NCI-H748 (cell line): ENCODE measurements around the gene ABAT.

Source experiments
- DNase-seq: peaks from one replicate; lab custom pipeline; 2025; ENCODE audit not compliant: unreplicated experiment; lab: John Stamatoyannopoulos, UW

Gene ABAT

GRCh38 chr16:8674413-8675022 lies at the start of gene ABAT:
TSS of gene ABAT (plus strand) at chr16:8674617. CDS start at chr16:8735740, 61,123 bp downstream.
- DNase-seq = peak; percentile 83

- DNase-seq = no peak
Observed at GRCh38 chr16:8625491-8626087, 48.8 kb upstream of the ABAT start.

- no peak for DNase-seq
Observed at GRCh38 chr16:8626946-8627345, 47.5 kb upstream of the ABAT start.

GRCh38 chr16:8627456-8627855 lies 47.0 kb upstream of the ABAT start:
- DNase-seq = no peak

GRCh38 chr16:8628981-8629725 lies 45.3 kb upstream of the ABAT start:
- DNase-seq = no peak

- no peak for DNase-seq
Observed at GRCh38 chr16:8630255-8630953, 44.0 kb upstream of the ABAT start.

GRCh38 chr16:8631373-8631772 lies 43.0 kb upstream of the ABAT start:
- no peak for DNase-seq

- no peak for DNase-seq
Observed at GRCh38 chr16:8631818-8632465, 42.5 kb upstream of the ABAT start.

- no peak for DNase-seq
Observed at GRCh38 chr16:8632675-8633182, 41.7 kb upstream of the ABAT start.

GRCh38 chr16:8634991-8635736 lies 39.3 kb upstream of the ABAT start:
- DNase-seq = no peak

- no peak for DNase-seq
Observed at GRCh38 chr16:8639694-8640093, 34.7 kb upstream of the ABAT start.

GRCh38 chr16:8641671-8642070 lies 32.7 kb upstream of the ABAT start:
- no peak for DNase-seq

GRCh38 chr16:8642146-8642545 lies 32.3 kb upstream of the ABAT start:
- no peak for DNase-seq

- DNase-seq = no peak
Observed at GRCh38 chr16:8644211-8645140, 29.9 kb upstream of the ABAT start.

- DNase-seq = no peak
Observed at GRCh38 chr16:8645141-8645521, 29.3 kb upstream of the ABAT start.

GRCh38 chr16:8645831-8646230 lies 28.6 kb upstream of the ABAT start:
- DNase-seq = no peak

GRCh38 chr16:8646326-8647053 lies 27.9 kb upstream of the ABAT start:
- no peak for DNase-seq

GRCh38 chr16:8647721-8648318 lies 26.6 kb upstream of the ABAT start:
- DNase-seq = no peak
